SU-DHL-6 (cell line): ENCODE measurements around the gene LUZP1.

Experiments
- H2AFZ ChIP-seq: fragments of 200-600 bp; sonication (generic); 2 replicates; pipeline ENCODE4 v1.6.1; 2014; ENCODE audit warnings: low read depth, mild to moderate bottlenecking, moderate library complexity, mixed read lengths, antibody characterized with exemption, low read length; ENCODE audit not compliant: severe bottlenecking
- H3F3A ChIP-seq: fragments of 200-600 bp; shearing (Covaris generic); 2 replicates; pipeline ENCODE4 v1.6.0; 2016; ENCODE audit warnings: antibody characterized with exemption, mild to moderate bottlenecking; ENCODE audit not compliant: insufficient read depth
- H3K27ac ChIP-seq: fragments of 200-600 bp; sonication (generic); 2 replicates; pipeline ENCODE4 v1.5.1; 2016; ENCODE audit warnings: low read depth, mild to moderate bottlenecking, low read length, moderate library complexity, mixed read lengths
- H3K27me3 ChIP-seq: fragments of 200-600 bp; sonication (generic), shearing (Covaris generic); 2 replicates; pipeline ENCODE4 v1.6.0; 2014; ENCODE audit warnings: mild to moderate bottlenecking, low read length
- H3K36me3 ChIP-seq: fragments of 200-600 bp; sonication (generic); 2 replicates; pipeline ENCODE4 v1.6.1; 2014; ENCODE audit warnings: mild to moderate bottlenecking, low read length, mixed read lengths
- H3K4me2 ChIP-seq: fragments of 300-600, 200-600 bp; shearing (Covaris generic), sonication (generic); 2 replicates; pipeline ENCODE4 v1.6.0; 2014; ENCODE audit warnings: low read length, low read depth, mild to moderate bottlenecking; ENCODE audit not compliant: poor library complexity, severe bottlenecking
- H3K4me3 ChIP-seq: fragments of 200-600 bp; sonication (generic); 2 replicates; pipeline ENCODE4 v1.5.1; 2014; ENCODE audit warnings: antibody characterized with exemption, low read length, mild to moderate bottlenecking, mixed read lengths; ENCODE audit not compliant: insufficient read depth, poor library complexity, severe bottlenecking
- H3K79me2 ChIP-seq: fragments of 200-600 bp; sonication (generic); 2 replicates; pipeline ENCODE4 v1.6.1; 2014; ENCODE audit warnings: mild to moderate bottlenecking, low read length, moderate library complexity; ENCODE audit not compliant: insufficient read depth
- H3K9ac ChIP-seq: fragments of 200-600 bp; sonication (generic); 2 replicates; pipeline ENCODE4 v1.7.0; 2014; ENCODE audit warnings: mild to moderate bottlenecking, low read length
- H3K9me2 ChIP-seq: fragments of 200-600 bp; sonication (generic); replicated peaks from 2 replicates; pipeline ENCODE4 v1.6.1; 2014; ENCODE audit warnings: low read length; ENCODE audit not compliant: insufficient read depth
- H3K9me3 ChIP-seq: fragments of 200-600 bp; sonication (generic); 2 replicates; pipeline ENCODE4 v1.6.1; 2014; ENCODE audit warnings: low read length, mixed read lengths; ENCODE audit not compliant: insufficient read depth
- H4K20me1 ChIP-seq: fragments of 200-600 bp; sonication (generic); 2 replicates; pipeline ENCODE4 v1.6.1; 2014; ENCODE audit warnings: low read depth, mild to moderate bottlenecking, antibody characterized with exemption, low read length, moderate library complexity, mixed read lengths
- CTCF ChIP-seq: fragments of 200-600 bp; sonication (generic); IDR thresholded peaks from one replicate; pipeline ENCODE4 v1.5.1; 2017; ENCODE audit warnings: antibody characterized with exemption, mild to moderate bottlenecking, low read length, moderate library complexity; ENCODE audit not compliant: insufficient read depth, poor library complexity, severe bottlenecking
- EZH2phosphoT487 ChIP-seq: fragments of 200-600 bp; sonication (generic), shearing (Covaris generic); conservative IDR thresholded peaks from 2 replicates; pipeline ENCODE4 v1.6.1; 2018; ENCODE audit warnings: mild to moderate bottlenecking, antibody characterized with exemption, low read length, moderate library complexity, mixed read lengths

The LUZP1 gene

GRCh38 chr1:23039308-23039826, 129.3 kb downstream of the LUZP1 start:
- H4K20me1 ChIP-seq: 0 out of 2 replicates have a peak, but pooled peaks cover 3% of the 10 kb centered on the region

DNA sequence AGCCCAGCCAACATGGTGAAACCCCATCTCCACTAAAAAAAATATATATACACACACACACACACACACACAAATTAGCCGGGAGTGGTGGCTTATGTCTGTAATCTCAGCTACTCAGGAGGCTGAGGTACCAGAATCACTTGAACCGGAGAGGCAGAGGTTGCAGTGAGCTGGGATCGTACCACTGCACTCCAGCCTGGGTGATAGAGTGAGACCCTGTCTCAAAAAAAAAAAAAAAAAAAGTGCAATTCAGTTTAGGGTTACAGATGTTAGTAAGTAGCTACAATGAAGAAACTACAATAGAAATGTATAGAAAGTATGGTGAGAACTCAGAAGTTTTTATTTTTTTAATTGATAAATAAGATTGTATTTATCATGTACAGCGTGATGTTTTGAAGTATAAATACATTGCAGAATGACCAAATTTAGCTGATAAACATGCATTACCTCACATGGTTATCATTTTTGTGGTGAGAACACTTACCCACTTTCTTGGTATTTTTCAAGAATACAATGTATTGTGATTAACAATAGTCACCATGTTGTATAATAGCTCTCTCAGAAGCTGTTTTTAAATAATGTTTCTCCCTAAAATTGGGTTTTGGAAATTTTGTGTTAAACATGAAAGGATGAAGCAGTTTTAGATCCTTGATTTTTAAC, 131.4 kb downstream of the LUZP1 start:
- H4K20me1 ChIP-seq: 0 out of 2 replicates have a peak, but pooled peaks cover 3% of the 10 kb centered on the region
- TF ChIP-seq CTCF (no peak), EZH2phosphoT487 (no peak)
- no peak overlapping the region for H3K4me2 ChIP-seq
- H3K27me3 ChIP-seq: no peaks in the 10 kb centered on the region
- peaks cover 11% of the 10 kb centered on the region for H3F3A ChIP-seq
- no peak overlapping the region for H2AFZ ChIP-seq
- H3K4me3 ChIP-seq: no peak overlapping the region
- H3K27ac ChIP-seq: no peak overlapping the region
- H3K9me3 ChIP-seq: no peaks in the 10 kb centered on the region
- no peaks in the 10 kb centered on the region for H3K36me3 ChIP-seq
- no peaks in the 10 kb centered on the region for H3K9me2 ChIP-seq
- no peak overlapping the region for H3K9ac ChIP-seq
- H3K79me2 ChIP-seq: peaks cover 81% of the 10 kb centered on the region

More at GRCh38 chr1:23039308-23039826, 129.3 kb downstream of the LUZP1 start:
- no peak overlapping the region for H3K9ac ChIP-seq
- no peaks in the 10 kb centered on the region for H3K27me3 ChIP-seq
- no peak overlapping the region for H3K4me2 ChIP-seq
- H3K36me3 ChIP-seq: no peaks in the 10 kb centered on the region
- TF ChIP-seq CTCF (no peak), EZH2phosphoT487 (no peak)
- H3K9me2 ChIP-seq: no peaks in the 10 kb centered on the region
- H3K27ac ChIP-seq: no peak overlapping the region
- H3K79me2 ChIP-seq: peaks cover 83% of the 10 kb centered on the region
- no peaks in the 10 kb centered on the region for H3K9me3 ChIP-seq
- H3K4me3 ChIP-seq: no peak overlapping the region
- H2AFZ ChIP-seq: no peak overlapping the region
- H3F3A ChIP-seq: peaks cover 3% of the 10 kb centered on the region; the same call in 1 of the 2 replicates

DNA sequence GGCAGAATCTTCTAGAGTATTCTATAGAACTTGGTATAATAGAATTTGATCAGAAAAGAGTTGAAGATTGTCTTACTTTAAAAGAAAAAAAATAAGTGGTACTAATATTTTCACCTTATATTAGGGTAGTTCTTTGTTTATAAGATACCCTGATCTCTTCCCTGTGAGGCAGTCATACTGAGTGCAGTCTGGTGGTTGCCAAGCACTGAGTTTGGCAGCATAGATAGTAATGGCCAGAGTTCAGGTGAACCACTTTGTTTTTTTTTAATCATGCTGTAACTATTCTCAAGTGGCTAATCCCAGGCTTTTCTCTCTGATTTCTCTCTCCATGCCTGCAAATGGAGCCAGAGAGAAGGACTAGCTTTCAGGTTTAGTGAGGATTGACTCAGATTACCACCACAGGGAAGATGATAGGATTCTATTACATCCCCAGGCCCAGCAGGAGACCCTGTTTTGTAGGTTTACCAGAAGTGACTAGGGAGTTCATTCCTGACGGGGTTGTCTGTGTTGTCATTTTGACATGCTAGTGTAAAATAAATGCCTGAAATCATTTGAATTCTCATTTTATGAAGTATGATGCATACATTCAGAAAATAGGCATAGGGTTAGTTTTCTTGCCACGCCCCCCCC, 132.7 kb downstream of the LUZP1 start:
- Histone ChIP-seq H3F3A (peaks cover 23% of the 10 kb centered on the region), H3K4me2 (no peak overlapping the region), H3K27ac (no peak overlapping the region), H3K9me3 (no peaks in the 10 kb centered on the region), H3K36me3 (no peaks in the 10 kb centered on the region), H3K9ac (no peak overlapping the region), H3K4me3 (no peak overlapping the region), H3K79me2 (peaks cover 80% of the 10 kb centered on the region), H2AFZ (no peak overlapping the region), H3K9me2 (no peaks in the 10 kb centered on the region), H4K20me1 (0 out of 2 replicates have a peak, but pooled peaks cover 3% of the 10 kb centered on the region), H3K27me3 (no peaks in the 10 kb centered on the region)
- TF ChIP-seq EZH2phosphoT487 (no peak), CTCF (no peak)
